Activated effector memory CD4-positive, alpha-beta T cell treated with Interleukin-2 at 50 U/mL for 16 hours (primary cell): Measurements from ENCODE around the gene TMEM17.

ENCODE experiments used
- DNase-seq: peaks from one replicate; pipeline ENCODE4 v3.0.0-alpha.2; 2020

Gene TMEM17

DNA sequence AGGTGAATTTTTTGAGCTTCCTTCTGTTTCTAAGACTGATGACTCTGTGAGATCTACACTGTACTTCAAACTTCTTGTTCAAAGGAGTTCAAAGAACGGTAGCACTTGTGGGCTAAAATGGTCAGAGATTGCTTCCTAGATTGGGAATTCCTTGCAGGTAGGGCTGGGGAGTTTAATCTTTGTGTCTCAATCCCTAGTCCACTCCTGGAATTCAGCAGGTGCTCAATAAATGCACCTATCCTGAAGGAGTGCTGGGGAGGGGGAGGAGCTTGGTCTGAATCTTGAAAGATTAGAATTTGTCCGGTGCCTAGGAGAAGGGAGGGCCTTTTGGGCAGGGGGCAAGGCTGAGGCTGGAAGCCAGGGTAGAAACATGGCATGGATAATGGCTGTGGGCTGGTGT lies 34.6 kb downstream of the TMEM17 start:
- no peak for DNase-seq

DNA sequence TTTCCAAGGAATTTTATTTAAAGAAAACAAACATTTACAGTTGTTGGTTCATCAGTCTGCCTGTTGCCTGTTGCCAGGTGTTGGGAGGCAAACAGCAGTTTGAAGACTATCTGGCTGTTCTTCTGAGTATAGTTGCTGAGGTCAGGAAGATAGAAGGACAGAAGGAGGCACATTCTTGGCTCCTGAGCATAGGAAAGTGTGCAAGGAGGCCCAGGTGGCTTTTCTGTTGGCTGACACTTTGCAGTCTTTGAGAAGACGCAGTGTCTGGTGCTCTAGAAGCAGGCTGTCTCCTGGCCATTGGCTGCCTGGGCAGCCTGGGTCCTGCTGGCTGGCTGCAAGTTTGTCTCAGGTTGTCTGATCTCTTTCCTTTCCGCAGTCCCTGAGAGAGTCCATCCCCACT lies 36.4 kb downstream of the TMEM17 start:
- no peak for DNase-seq

DNA sequence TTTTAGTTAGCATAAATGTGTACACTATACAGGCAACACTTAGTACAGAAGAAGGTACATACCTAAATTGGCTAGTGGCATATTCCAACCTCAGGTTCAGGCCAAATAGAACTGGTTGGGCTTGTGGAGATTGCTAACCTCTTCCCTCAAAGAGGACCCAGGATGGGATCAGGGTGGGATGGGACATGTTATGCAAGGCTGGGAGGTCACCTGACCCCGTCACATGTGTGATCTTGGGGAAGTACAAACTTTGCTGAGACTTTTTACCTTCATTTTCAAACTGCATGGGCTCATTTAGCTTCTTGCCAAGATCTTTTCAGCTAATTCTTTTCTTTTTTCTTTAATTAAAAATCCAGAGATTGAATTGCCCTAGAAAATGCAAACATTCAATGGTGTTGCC lies 36.9 kb downstream of the TMEM17 start:
- no peak for DNase-seq

DNA sequence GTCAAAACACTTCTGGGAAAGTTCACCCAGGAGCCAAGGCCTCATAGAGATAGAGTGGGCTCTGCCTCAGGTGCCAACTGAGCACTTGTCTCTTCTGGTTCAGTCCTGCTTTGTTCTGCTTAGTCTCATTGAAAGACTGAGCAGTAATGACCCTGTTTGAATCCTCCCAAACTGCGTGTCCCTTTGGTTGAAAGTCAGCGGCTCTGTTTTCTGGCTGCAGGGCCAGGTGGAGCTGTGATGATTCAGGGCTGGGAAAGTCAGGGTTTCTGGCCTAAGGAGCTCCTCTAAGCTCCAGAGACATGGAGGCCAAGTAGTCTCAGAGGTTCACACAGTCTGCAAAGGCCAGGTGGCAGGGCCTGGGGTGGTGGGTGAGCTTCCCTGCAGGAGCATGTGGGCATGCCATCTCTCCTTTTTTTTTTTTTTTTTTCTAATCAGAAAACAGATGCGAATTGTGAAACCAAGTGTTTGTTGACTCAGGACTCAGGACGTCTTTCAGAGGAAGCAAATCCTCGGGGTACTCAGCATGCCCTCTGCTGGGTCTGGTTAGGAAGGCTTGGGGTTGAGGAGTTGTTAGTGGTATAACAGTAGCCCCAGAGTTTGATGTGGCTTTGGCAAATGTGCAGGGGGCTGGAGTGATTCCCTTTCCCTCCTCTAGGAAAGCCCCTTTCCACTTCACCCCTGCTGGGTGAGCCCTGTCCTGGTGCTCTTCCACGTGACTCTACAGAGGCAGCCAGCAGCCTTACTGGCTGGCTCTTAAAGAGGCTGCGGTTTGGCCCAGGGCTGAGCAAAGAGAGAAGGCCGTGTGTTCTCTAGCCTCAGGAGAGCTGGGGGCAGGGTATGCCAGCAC lies 38.3 kb downstream of the TMEM17 start:
- DNase-seq: no peak

DNA sequence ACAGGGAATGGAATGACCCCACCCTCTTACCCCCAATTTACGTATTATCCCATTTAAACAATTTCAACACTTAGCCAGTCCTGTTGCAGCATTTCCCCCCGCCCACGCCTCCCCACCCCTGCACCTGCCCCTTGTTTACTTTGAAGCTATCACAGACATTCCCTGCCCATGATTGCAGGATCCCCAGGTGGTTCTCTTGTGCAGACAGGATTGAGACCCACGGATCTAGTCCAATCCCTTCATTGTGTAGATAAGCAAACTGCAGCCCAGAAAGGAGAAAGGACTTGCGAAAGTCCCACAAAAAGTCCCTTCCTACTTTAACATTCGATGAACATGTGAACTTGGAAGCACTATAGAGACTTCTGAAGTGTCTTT lies 38.9 kb downstream of the TMEM17 start:
- DNase-seq: no peak

DNA sequence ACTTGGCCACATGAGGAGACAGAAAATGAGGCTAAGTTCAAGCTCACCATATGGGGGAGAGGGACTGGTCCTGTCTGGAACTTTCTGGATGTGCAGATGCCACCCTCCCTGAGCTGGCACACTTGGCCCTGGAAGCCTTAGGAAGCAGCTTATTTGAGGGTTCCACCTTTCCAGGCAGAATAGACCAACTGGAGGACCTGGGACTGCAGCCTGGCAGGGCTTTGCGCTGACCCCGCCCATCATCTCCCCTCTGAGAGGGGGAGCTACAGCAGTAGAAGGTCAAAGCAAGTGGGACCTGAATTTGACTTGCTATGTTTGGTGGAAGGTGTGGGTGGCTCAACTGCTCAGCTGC lies 39.5 kb downstream of the TMEM17 start:
- no peak for DNase-seq

DNA sequence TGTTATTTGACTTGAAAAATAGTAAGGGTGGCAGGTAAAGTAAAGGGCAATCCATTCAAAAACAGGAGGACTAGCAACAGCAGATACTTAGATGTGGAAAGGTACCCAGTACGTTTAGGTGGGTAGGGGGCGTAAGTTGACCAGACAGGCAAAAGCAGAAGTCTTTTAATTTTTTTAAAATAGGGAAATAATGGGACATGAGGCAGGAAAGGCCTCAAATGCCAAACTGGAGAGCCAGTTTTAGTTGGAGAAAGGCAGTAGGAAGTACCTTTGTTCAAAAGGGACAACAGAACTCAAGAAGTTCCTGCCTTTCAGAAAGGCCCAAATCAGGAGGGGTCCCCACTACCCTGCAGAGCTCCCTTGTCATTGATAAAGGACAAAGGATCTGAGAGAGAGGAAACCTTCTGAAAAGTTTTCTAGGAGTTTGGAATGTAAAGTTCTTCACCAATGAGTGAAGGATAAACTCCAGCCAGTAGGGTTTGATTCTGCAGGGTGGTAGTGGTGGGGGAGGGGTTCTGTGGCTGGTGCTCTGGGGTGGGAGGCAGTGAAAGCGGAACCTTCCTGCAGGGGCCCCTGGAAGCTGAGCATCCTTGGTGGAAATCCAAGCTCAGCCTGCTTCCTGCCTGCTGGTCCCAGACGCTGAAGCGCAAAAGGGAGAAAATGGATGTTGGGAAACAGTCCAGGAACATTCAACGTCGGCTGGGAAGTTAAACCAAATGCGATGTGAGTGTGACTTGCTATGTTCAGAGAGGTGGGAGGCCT lies 40.1 kb downstream of the TMEM17 start:
- DNase-seq: no peak

DNA sequence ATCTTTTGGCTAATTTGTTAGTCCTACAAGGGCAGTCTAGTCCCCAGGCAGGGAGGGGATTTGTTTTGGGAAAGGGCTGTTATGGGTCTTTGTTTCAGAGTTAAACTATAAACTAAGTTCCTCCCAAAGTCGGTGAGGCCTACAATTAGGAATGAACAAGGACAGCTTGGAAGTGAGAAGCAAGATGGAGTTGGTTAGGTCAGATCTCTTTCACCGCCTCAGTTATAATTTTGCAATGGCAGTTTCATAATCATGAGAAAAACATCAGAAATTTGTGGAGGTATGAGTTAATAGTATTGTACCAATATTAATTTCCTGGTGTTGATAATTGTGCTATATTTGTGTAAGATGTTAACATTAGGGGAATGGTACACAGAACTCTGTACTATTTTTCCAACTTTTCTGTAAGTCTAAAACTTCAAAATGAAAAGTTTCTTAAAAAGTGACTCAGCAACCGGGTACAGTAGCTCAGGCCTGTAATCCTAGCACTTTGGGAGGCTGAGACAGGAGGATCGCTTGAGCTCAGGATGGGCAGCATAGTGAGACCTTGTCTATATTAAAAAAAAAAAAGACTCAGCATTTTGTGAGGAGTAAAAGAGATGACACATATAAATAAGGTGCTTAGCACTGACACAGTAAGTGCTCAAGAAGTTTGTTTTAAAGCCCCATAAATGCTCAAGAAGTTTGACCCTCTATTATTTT lies 40.8 kb downstream of the TMEM17 start:
- no peak for DNase-seq

DNA sequence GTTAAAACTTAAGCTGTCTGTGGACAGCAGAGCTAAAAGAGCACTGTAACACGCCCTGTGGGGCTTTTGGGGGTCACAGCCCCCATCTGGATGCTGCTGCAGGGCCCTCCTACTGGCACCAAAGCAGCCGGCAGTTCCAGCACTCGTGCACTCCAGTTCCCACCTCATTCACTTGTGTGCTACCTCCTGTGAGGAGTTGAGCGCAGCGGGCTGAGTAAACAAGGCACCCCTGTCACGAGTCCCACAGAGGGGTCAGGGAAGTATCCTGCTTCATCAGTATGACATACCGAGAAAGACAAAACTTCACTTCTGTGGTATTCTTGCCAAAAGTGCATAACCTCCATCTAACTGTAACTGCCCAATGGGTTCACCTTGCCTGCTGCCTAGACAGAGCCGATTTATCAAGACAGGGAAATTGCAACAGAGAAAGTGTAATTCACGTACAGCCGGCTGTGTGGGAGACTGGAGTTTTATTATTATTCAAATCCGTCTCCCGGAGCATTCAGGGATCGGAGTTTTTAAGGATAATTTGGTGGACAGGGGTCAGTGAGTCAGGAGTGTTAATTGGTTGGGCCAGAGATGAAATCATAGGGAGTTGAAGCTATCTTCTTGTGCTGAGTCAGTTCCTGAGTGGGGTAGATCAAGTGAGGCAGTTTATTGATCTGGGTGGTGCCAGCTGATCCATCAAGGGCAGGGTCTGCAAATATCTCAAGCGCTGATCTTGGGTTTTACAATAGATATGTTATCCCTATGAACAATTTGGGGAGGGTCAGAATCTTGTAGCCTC lies 41.6 kb downstream of the TMEM17 start:
- DNase-seq: no peak

DNA sequence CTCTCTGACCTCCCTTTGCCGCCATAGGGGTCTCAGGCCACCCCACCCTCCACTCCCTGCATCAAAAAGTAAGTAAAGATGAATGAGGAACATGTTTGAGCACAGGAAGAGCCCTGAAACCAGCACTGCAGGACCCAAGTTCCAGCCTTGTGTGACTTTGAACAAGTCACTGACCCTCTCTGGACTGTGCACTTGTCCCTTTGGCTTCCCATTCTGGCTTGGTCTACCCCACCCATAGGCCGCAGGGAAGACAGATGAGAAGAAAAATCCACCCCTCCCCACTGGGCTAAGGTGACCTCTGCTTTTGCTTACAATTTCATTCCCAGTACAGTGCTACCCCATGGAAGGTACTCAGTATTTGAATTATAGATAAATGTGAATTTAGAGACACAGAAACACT lies 43.8 kb downstream of the TMEM17 start:
- no peak for DNase-seq

DNA sequence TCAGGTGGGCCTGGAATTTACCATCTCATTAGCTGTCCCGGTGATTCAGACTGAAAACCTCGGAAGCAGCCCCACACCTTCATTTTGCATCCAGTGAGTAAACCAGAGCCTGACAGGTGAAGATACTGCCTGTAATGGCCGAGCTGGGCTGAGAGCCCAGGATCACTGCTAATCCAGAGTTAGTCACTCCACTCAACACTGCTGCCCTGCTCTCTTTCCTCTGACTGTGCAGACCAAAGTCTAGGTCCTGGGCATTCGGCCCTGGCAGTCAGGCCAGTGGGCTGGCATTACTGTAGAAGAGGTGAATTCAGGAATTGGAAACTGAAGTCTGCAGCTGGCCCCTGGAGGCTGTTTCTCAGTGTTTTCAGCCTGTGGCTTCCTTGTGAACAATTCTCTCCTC lies 44.3 kb downstream of the TMEM17 start:
- DNase-seq: no peak

DNA sequence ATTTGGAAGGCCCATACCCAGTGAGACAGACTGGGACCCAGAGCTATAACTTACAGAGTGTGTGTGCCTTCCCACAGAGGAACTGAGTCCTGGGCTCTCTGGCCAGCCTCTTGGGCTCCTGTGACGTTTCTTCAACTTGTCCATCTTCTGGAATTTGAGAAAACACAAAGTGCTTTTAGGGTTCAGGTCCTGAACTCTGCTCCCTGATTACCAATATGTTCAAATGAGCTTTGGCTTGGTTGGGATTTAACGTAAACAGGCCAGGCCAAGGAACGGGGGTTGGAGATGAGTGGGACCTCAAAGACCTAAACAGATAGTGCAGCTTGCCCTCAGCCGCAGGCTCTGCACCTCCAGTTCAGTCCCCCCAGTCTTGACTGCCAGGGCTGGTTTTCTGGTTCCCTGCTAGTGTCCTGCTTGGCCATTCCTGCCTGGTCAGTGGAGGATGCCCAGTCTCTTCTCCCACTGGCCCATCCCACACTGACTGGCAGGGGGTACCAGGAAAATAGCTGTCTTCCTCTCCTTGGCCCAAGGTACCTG lies 44.9 kb downstream of the TMEM17 start:
- no peak for DNase-seq

DNA sequence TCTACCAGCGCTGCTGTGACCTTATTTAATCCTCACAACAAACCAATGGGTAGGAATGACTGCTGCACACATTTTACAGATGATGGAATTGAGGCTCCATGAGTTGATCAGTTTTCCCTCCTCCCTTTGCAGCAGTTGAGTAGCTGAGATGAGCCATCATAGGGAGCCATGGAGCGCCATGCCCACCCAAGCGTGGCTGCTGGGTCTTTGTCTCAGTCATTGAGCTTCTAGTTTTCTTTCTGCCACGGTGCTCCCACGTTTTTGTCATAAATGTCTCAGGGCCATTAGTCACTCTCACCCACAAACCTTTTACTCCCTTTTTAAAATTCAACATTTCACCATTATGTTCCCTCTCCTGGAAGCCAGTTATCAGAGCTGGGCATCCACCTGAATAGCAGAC lies 45.8 kb downstream of the TMEM17 start:
- DNase-seq: no peak

DNA sequence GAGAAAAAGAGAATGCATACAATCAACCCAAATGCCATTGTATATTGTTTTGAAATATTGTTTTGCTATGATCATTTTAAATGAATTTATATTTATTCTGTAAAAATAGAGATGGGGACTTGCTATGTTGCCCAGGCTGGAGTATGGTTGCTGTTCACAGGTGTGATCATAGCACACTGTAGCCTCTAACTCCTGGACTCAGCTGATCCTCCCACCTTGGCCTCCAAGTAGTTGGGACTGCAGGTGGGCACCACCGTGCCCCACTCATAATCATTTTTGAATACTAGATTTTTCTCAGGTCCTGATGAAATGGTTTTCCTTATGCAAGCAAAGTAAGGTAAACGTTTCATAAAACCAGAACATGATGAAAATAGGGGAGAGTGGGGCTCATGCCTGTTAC lies 46.3 kb downstream of the TMEM17 start:
- no peak for DNase-seq

DNA sequence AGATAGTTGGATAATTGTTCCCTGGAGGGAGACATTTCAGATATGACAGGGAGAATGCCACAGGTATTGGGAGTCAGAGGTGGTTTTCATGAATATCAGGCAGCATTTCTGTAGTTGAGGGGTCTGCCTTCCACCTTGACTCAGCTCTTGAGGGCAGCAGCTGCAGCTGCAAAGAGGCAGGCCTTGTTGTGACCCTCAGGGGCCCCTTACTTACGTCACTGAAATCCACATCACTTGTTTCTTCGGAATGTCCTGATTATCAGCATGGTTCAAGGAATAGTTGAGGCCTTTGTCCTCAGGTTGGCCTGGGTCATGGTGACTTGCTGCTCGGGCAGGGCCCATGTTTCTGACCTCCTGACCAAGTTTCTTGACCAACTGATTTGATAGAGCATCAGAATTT lies 46.9 kb downstream of the TMEM17 start:
- no peak for DNase-seq

DNA sequence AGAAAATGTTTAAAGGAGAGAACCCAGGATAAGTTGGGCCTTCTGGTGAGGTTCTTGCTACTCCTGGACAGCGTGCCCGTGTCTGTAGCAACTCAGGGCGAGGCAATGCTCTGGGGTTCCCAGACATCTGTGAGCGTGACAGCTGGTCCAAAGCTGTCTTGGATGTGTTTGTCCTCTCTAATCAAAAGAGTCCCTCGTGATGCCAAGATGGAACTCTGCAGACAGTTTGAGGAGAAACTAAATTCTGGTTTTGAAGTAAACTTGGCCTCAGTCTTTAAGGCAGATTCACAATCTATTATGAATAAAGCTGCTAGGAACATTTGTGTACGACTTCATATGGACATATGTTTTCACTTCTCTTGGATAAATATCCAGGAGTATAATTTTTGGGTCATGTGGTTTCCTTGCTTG lies 47.3 kb downstream of the TMEM17 start:
- no peak for DNase-seq

DNA sequence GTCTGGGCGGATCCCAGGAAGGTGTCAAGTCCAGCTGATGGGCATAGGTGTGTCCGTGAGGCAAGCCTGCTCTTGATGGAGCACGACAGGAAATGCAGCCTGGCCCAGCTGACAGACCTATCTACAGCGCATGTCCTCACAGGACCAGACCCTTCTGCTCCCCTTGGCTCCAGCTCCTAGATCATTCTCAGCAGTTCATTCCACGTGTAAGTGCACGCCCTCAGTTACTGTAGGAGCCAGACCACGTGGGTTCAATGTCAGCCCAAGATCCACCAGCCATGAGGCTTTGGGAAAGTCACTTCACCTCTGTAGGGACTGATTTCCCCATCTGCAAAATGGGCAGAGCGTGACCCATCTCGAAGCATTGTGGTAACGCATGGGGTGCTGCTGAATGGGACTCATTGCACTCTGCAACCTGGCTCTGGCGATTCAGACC lies 47.8 kb downstream of the TMEM17 start:
- no peak for DNase-seq

DNA sequence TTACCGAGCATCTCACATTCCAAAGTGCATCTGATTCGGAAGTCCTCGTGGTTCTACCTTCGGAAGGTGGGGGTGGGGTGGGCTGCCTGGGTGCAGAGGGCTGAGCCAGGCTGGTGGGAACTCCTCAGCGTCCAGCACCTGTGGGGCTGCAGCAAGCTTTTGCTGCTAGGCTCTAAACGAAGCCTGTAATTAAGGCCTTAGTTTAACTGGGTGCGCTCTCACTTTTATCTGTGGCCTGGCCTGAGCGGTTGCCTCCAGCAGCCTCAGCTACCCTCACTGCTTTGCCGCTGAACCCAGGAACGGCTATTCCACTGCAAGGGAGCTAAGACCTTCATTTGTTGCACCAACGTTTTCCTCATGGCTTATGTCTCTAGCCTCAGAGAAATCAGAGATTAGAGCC lies 48.4 kb downstream of the TMEM17 start:
- no peak for DNase-seq

DNA sequence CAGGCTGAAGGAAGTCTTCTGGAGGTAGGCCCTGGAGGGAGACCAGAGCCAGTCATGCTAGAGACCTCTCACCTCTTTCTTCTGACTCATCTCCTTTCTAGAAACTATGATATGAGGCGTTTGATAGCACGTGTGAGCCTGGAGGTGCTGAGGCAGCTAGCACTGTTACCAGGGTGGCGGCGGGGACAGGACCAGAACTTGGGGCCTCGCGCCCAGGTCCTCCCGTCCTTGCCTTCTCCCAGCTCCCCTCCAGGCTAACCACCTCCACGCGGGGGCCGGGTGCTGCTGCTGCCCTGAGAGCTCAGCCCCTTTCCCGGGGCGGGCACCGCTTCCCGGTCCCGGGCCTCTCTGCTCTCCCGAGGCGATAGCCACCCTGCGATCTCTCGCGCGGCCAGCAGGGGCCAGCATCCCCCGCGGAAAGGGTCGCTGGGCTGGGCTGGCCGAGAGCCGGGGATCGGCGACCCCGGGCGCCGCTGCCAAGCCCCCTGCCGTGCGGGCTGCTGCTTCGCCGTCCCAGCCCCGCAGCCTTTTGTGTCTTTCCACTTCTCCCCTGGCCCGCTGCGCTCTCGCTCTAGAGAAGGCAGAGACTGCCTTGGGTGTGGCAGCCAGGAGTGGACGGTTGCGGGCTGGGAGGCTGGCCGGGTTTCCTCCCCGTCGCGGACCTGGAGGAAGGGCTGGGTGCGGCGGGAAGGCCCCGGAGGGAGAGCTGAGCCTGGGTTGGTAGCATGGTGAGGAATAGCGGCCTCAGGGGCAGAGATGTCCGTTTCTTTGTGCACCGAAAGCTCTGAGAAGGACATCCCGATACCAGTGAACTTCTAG lies 49.1 kb downstream of the TMEM17 start:
- DNase-seq: peak; percentile 42

DNA sequence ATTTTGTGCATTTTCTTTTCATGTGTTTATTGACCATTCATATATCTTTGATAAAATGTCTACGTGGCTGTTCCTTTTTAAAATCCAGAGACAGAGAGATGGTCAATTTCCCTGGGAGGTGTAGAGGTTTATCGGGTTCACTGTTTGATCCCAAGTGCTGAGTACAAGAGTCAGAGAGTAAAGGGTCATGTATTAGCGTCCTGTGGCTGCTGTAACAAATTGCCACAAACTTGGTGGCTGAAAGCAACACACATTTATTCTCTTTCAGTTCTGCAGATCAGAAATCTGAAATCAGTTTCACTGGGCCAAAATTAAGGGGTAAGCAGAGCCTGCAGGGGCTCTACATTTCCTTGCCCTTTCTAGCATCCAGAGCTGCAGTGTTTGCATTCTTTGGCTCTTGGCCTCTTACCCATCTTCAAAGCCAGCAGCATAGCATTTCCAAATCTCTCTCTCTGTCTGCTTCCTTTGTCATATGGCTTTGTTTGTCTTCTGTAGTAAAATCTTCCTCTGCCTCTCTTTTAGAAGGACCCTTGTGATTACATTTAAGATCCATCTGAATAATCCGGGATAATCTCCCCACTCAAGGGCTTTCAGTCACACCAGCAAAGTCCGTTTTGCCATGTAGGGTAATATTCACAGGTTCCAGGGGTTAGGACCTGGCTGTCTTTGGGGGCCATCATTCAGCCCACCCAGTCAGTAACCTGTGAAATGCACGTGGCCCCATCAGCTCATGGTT lies 49.9 kb downstream of the TMEM17 start:
- DNase-seq: no peak

DNA sequence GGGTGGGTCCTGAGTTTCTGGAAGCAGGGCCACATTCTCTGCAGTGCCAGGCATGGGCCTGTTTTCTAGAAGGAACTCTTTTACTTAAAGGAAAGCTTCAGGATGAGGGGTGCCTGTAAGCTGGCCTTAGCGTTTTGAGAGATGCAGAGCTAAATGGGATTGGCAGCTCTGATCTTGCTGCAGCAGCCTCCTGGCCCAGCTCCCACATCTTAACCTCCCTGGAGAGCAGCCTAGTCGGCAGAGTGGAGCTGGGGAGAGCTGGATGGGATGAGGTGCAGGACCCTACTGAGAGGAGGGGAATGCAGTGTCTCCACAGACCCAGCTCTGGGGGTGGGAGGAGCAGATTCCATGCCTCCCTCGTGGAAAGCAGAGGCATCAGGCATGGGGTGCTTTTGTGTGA lies 52.0 kb downstream of the TMEM17 start:
- DNase-seq: no peak
